HG03025 (cell line): Measurements from ENCODE around the gene GPNMB.

Source experiments
- ATAC-seq: cut with Tn5 transposase; IDR thresholded peaks from one replicate; pipeline ENCODE4 v1.9.1; 2021; ENCODE audit warnings: mild to moderate bottlenecking, moderate library complexity; ENCODE audit not compliant: unreplicated experiment, low FRiP score

GPNMB gene

DNA sequence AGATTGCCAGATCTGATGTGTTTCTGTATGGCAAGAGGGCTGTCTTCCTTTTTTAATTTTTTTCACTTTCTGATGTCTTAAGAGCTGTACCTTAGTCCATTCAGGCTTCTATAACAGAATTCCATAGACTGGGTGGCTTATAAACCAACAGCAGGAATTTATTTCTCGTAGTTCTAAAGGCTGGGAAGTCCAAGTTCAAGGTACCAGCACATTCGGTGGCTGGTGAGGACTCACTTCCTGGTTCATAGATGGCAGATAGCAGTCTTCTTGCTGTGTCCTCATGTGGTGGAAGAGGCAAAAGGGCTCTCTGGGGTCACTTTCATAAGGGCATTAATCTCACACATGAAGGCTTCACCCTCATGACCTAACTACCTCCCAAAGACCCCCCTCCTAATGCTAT lies 20.8 kb downstream of the GPNMB start:
- ATAC-seq, result no peak

- ATAC-seq, result no peak
Measured at GRCh38 chr7:23268167-23268566, 21.6 kb downstream of the GPNMB start.

- no peak for ATAC-seq
Measured at GRCh38 chr7:23268746-23269145, 22.2 kb downstream of the GPNMB start.

DNA sequence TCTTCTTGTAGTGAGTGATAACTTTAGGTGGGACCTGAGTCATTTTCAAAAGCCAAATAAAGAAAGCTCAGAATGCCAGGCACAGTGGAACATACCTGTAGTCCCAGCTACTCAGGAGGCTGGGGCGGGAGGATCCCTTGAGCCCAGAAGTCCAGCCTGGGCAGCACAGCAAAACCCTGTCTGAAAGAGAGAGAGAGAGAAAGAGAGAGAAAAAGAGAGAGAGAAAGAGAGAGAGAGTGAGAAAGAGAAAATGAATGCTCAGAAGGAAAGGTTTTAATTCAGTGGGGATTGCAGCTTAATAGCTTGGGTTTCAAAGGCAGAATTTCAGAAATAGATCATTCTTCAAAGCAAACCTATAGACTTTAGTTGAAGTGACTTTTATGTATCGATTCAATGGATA lies 25.7 kb downstream of the GPNMB start:
- no peak for ATAC-seq

DNA sequence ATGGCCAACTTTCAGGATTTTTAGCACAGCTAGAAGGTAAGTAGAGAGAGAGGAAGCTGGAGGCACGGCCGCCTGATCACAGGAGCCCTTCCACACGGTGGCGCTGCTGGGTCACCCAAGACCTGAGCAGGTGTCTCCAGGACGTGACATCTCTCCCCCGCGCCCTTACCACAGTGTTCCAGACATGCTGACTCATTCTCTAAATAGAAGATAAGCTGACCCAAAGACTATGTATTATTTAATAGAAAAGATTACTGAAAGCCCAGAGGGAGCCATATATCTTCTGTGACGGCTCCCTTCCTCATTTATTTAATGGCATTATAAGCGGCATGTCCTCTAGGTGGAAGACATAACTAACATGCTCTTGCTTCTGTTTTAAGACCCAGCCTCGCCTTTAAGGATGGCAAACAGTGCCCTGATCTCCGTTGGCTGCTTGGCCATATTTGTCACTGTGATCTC lies 26.6 kb downstream of the GPNMB start:
- peak; percentile 87 for ATAC-seq

DNA sequence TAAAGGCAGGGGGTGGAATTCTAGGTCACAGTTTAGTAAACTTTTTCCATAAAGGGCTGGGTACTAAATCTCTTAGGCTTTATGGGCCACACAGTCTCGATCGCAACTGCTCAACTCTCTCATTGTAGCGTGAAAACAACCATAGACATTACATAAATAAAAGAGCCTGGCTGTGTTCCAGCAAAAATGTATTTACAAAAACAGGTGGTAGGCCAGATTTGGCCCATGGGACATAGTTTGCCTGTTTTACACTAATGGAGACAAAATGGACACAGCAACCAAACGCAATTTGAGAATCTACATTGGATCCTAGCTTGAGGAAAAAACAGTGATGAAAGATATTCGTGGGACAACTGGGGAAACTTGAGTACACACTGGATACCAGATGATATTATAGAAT lies 29.3 kb downstream of the GPNMB start:
- no peak for ATAC-seq

GRCh38 chr7:23276376-23276775 lies 29.8 kb downstream of the GPNMB start:
- ATAC-seq, result no peak

- no peak for ATAC-seq
Measured at GRCh38 chr7:23276947-23277346, 30.4 kb downstream of the GPNMB start.

DNA sequence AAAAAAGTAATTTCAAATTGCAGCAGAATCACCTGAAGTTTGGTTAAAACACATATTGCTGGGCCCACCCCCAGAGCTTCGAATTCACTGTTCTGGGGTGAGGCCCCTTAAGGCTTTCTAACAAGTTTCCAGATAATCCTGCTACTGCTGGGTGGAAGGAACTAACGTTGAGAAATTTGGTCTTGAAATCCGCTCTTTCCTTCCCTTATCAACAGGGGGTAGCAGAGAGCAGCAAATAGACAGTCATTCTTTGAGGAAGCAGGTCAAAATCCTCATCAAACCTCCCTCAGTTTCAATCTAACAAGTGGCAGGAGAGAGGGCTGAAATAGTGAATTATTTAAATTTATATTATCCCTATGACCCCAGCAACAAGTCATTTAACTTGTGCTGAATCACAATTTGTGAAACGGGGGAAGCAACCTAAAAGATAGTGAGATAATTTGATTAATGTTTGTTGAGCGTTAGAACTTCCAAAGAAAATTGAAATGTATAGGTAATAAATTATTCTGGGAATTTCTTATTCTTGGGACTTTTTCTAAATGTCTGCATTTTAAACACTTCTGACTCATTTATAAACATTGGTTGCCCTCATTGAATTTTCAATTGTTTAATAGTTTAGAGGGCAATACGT lies 30.9 kb downstream of the GPNMB start:
- peak; percentile 50 for ATAC-seq

DNA sequence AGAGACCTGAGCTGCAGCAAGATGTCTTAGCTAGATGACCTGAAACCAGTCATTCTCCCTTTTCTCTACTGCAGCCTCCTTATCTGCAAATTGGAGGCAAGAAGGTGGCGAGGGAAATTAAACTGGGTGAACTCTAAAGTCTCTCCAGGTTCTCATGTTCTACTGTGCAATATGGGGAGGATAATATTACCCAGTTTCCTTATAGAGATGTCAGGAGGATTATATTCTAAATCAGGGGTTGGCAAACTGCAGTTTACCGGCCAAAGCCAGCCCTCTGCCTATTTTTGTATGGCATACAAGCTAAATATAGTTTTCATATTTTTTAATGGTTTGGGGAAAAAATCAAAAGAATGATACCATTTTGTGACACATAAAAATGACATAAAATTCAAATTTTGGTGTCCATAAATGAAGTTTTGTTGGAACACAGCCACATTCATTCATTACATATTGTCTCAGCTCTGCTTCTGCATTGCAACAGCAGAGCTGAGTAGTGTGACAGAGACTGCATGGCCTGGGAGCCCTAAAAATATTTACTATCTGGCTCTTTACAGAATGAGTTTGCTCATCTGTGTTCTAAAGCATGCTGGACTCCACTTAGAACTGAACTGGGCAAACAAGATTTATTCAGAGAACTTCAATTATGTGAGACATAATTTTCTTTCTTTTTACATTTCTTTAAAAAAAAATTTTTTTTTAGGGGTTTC lies 33.4 kb downstream of the GPNMB start:
- ATAC-seq, result no peak

DNA sequence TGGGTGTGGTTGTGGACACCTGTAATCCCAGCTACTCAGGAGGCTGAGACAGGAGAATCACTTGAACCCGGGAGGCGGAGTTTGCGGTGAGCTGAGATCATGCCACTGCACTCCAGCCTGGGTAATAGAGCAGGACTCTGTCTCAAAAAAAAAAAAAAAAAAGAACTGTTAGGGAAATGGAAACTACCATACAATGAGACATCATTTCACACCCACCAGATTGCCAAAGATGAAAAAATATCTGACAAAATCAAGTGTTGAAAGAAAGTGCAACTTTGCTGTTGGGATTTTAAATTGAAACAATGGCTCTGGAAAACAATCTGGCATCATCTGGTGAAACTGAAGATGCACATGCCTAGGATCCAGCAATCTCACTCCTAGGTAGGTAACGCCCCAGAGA lies 36.5 kb downstream of the GPNMB start:
- no peak for ATAC-seq

DNA sequence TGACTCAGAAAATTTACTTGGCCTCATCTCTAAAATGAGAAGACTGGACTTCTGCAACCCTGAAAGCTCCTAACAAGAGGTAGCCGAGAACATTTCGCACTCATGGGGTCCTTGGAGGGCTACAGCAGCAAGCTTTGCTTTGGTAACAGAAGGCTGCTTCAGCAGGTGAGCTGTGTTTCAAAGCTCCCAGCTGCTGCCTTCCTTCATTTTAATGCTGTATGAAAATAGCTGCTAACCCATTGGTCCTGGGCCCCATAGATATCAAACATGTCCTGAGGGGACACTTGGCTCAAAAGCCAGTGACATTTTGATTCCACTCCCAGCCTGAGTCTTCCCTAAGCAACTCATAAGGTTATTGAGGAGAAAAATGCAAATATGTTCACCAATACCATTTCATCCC lies 38.3 kb downstream of the GPNMB start:
- ATAC-seq, result no peak

- ATAC-seq, result no peak
Measured at GRCh38 chr7:23285657-23286646, 39.4 kb downstream of the GPNMB start.

DNA sequence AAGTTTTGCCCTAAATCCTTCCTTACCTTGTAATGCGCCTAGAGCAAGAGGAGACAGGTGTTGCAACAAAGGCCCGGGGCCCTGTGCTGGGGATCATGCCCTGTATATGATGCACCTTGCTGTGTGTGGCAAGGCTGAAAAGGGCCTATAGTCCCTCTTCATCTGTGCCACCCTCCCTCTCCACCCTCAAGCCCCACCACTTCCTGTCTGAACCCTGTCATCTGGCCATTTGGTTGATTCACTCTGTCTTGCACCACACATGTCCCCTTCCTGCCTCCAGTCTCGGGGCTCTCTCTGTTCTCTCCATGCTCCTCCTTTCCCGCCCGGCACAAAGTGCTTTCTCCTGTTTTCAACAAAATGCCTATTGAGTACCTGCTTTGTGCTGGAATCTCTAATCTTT lies 41.0 kb downstream of the GPNMB start:
- ATAC-seq, result no peak

DNA sequence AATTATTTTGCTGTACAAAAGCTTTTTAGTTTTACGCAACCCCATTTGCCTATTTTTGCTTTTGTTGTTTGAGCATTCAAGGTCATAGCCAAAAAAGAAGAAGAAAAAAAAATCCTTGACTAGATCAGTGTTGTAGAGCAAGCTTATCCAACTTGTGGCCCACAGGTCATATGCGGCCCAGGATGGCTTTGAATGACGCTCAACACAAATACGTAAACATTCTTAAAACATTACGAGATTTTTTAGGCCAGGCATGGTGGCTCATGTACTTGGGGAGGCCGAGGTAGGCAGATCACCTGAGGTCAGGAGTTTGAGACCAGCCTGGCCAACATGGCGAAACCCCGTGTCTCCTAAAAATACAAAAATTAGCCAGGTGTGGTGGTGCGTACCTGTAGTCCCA lies 44.4 kb downstream of the GPNMB start:
- ATAC-seq, result no peak

DNA sequence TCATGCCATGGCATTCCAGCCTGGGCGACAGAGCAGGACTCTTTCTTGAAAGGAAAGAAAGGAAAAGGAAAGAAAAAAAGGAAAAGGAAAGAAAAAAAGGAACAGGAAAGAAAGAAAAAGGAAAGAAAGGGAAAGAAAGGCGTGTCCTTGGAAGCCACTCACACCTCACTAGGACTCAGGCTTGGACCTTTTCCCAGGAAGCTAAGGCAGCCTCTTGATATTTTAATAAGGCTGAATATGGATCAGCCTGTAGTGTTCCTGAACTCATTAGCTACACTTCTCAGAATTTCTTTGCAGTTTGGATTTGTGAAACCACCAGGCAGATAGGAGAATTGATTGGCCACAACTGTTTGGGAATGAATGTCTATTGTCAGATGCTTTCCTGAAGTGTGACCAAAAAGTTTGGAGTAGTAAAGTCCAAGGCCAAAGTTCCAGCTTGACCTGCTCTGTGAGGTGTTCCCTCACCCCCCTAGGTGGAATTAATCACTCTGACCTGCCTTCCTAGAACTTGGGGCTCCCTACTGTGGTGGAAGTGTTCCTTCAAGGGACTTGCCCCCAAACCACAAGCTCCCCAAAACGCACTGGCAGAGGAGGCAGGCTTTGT lies 45.5 kb downstream of the GPNMB start:
- ATAC-seq, result no peak

DNA sequence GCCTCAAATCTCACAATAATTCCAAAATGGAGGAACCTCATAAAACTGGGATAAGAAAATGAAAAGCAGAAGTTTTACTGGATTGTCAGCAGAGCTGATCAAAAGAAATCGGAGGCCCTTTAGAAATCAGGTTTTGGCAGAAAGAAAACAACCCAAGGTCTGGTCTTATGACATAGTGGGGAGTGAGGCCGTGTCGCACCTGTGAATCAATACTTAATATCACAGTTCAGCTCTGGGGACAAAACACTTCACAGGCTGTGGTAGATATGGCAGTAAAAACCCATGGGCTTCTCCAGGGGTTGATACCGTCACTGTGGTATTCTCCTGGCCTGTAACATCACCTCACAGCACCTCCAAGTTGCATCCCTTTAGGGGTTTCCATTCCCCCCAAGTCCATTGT lies 46.0 kb downstream of the GPNMB start:
- no peak for ATAC-seq

DNA sequence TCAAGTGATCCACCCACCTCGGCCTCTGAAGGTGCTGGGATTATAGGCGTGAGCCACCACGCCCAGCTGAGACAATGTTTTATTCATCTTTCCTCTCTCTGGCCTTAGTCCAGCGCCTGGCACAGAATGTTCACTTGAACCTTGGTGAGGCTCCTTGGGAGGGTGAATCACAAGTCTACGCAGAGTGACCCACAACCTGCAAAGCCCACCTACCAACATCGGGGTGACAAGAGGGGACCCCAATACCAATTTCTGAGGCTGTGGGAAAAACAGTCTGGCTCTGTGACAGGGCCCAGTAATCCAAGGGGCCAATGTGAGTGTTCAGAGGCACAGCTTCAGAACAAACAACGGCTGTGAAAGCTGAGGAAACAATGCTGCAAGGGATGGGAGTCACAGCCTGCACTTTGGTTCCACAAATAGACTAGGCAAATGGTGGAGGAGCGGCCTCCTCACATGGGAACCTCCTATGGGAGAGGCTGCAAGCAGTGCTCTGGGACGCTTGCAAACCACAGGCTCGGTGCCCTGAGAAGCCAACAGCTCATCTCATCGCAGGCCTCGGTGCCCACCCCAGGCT lies 47.0 kb downstream of the GPNMB start:
- ATAC-seq, result no peak

- no peak for ATAC-seq
Measured at GRCh38 chr7:23294549-23295400, 48.2 kb downstream of the GPNMB start.

- ATAC-seq, result no peak
Measured at GRCh38 chr7:23295401-23295697, 48.8 kb downstream of the GPNMB start.
